Fibroblast of skin of scalp (primary cell): ENCODE data around the gene YWHAG. TPM values are rescaled to one million over a fixed set of nuclear protein-coding genes. Genes with fewer than 3 reads are reported as not detected.
"Not testable (repeated sequence)": the region's sequence is repeated elsewhere in the genome, so short reads cannot be mapped to it uniquely, and the experiment has no call there.

Source experiments
- DNase-seq: peaks from one replicate; pipeline ENCODE4 v3.0.0-alpha.2; 2013
- polyA plus RNA-seq, 2 experiments: library from polyadenylated mRNA; unstranded; fragments of 120-200 nt; gene quantifications; one replicate each; pipeline ENCODE4 v1.2.1, GENCODE V29; 2013; ENCODE audit not compliant: insufficient read length in 2 of 2

Gene YWHAG
- polyA plus RNA-seq (2013, experiment 1 of 2; ENCODE audit: insufficient read length): 191 TPM
- polyA plus RNA-seq (2013, experiment 2 of 2; ENCODE audit: insufficient read length): 196 TPM

DNA sequence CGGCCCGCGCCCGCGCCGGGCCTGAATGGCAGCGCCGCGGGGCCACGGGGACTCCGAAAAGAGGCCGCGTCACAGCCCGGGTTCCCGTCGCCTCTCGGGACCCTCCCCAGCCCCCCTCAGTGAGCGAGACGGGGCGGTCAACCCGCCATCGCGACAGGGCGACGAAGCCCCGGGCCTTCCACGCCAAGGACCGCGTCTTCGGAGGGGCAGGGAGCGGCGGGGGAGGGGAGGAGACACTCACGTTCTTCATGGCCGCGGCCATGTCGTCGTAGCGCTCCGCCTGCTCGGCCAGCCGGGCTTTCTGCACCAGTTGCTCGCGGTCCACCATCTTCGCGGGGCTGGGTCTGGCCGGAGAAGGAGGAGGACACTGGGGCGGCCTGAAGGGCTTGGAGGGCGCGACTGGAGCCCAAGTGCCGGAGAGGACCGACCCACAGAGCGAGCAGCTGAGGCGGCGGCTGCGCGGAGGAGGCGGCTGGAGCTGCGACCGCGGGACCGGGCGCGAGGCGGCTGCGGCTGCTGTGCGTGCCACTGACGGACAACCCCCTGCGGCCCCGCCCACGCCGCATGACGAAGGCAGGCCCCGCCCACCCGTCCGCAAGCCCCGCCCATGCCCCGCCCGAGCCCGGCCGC, at the start of gene YWHAG:
Gene YWHAG, minus strand, starts transcription at position 511 of the 630 bp plus-strand sequence. Its CDS starts 183 bp downstream, at position 328.
- peak; percentile 89 for DNase-seq

DNA sequence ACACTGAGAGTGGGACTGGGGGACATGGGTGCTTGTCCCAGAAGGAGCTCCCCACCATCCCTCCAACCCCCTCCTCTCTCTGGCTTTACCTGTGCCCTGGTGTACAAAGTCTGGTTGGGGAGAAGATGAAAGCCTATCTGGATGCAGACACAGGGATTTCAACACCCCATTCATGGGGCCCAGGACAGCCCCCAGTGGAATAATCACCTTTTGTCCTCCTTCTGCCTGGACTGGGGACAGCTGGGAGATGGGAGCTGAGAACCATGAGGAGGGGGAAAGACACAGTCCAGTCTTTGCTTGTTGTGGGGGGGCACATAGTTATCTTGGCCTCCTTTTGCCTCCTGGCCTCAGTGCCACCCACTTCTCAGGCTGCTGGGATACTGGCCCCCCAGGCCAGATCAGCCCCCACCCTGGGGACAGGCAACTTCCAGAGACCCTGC, 49.4 kb upstream of the YWHAG start:
- no peak for DNase-seq

GRCh38 chr7:76407718-76408117, 48.9 kb upstream of the YWHAG start:
- no peak for DNase-seq

DNA sequence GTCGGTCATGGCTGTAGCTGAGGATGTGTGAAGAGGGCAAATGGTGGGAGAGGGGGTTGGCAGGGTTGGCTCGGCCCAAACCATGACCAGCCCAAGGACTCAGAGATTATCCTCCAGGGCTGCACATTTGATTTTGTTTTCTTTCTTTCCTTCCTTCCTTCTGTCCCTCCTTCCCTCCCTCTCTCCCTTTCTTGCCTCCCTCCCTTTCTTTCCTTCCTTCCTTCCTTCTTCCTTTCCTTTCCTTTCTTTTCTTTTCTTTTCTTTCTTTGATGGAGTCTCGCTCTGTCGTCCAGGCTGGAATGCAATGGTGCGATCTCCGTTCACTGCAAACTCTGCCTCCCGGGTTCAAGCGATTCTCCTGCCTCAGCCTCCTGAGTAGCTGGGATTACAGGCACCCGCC, 46.9 kb upstream of the YWHAG start:
- no peak for DNase-seq

- DNase-seq: no peak
Measured at GRCh38 chr7:76403780-76404494, 45.1 kb upstream of the YWHAG start.

- DNase-seq: not testable (repeated sequence)
Measured at GRCh38 chr7:76403097-76403496, 44.3 kb upstream of the YWHAG start.

DNA sequence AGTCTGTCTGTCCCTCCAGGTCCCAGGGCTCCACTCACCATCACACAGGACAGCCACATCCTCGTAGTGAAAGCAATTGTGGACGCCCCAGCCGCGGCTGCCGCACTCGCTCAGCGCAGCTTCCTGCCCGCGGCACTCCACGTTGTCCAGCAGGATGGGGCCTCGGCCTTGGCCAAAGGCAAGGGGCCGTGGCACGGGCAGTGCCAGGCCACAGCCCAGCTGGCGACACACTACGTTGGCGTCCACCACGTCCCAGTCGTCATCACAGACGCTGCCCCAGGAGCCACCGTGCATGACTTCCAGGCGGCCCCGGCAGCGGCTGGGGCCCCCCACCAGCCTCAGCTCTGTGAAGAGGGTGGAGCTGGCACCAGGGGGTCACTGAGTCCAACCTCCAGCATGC, 41.5 kb upstream of the YWHAG start:
- DNase-seq: no peak

- peak; percentile 65 for DNase-seq
Measured at GRCh38 chr7:76397409-76398183, 38.8 kb upstream of the YWHAG start.

GRCh38 chr7:76396864-76397263, 38.1 kb upstream of the YWHAG start:
- no peak for DNase-seq

- no peak for DNase-seq
Measured at GRCh38 chr7:76395965-76396726, 37.4 kb upstream of the YWHAG start.

GRCh38 chr7:76395605-76395964, 36.8 kb upstream of the YWHAG start:
- DNase-seq: not testable (repeated sequence)

DNA sequence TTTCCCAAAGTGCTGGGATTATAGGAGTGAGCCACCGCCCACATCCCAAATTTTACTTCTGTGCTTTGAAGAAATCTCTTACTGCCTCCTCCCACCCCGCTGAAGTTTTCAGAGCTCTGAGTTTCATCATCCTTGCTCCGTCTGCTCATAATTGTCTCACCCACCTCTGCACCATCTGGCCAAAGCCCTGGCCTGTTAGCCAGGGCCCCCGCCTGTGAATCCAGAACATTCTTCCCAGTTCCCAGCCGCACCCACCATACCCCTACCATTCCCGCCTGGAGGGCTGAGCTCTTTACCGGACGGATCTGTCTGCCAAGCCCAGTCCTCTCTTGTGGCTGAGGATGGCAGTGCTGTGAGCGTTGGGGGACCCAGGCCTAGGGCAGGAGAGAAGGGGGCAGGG, 36.2 kb upstream of the YWHAG start:
- no peak for DNase-seq

DNA sequence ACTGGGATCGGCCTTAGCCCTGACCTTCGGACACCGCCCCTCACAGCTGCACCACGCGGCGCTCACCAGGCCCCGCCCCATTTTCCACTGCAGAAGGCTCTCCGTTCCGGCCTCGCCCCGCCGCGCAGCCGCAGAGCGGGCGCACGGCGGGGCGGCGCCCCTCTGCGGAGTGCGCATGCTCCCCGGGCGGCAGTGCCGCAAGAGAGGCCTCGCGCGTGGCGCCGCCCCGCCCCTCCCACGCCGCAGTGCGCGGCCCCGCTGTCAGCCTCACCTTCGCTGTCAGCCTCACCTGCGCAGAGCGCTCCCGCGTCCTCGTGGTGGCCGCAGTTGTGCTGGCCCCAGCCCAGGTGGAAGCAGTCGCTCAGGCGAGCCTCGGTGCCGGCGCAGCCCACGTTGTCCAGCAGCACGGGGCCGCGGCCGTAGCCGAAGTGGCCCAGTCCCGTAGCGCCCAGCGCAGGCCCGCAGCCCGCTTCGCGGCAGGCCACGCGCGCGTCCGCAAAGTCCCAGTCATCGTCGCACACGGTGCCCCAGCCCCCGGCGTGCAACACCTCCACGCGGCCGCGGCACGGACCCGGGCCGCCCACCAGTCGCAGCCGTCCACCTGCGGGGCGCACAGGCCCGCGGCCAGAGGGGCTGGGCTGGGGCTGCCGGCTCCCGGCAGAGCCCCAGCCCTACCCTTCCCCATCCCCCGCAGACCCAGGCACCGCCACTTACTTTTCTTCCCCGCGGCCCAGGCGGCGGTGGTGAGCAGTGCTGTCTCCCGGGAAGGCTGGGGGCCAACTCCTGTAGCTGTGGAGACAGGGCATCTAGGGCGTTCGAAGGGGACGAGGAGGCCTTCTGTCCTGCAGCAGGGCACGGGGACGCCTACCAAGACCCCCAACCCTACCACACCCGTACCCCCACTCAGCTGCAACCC, 34.6 kb upstream of the YWHAG start:
- peak; percentile 89 for DNase-seq

DNA sequence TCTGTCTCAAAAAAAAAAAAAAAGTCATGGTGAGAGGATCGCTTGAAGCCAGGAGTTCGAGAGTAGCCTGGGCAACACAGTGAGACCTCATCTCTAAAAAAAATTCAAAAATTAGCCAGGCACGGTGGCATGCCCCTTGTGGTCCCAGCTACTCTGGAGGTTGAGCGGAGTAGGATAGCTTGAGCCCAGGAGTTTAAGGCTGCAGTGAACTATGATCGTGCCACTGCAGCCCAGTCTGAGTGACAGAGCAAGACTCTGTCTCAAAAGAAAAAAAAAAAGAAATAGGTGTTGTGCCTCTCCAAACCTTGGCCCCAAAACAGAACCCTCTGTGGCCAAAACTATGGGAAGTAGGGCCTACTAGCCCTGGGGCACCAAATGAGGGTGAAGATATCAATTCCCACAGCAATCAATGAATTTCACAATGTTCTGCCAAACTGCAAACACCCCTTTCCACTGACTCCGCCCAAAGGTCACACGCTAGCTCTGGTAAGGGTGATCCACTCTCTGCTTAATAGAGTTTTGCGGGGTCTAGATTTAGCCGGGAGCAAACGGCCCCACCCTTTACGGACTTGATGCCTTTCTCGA, 33.8 kb upstream of the YWHAG start:
- DNase-seq: no peak

- DNase-seq: no peak
Measured at GRCh38 chr7:76390092-76390491, 31.3 kb upstream of the YWHAG start.

DNA sequence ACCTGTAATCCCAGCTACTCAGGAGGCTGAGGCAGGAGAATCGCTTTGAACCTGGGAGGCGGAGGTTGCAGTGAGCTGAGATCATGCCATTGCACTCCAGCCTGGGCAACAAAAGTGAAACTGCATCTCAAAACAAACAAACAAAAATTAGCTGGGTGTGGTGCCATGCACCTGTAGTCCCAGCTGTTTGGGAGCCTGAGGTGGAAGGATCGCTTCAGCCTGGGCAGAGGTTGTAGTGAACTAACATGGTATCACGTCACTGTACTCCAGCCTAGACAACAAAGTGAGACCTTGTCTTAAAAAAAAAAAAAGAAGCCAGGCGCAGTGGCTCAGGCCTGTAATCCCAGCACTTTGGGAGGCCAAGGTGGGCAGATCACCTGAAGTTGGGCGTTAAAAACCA, 29.0 kb upstream of the YWHAG start:
- DNase-seq: not testable (repeated sequence)

DNA sequence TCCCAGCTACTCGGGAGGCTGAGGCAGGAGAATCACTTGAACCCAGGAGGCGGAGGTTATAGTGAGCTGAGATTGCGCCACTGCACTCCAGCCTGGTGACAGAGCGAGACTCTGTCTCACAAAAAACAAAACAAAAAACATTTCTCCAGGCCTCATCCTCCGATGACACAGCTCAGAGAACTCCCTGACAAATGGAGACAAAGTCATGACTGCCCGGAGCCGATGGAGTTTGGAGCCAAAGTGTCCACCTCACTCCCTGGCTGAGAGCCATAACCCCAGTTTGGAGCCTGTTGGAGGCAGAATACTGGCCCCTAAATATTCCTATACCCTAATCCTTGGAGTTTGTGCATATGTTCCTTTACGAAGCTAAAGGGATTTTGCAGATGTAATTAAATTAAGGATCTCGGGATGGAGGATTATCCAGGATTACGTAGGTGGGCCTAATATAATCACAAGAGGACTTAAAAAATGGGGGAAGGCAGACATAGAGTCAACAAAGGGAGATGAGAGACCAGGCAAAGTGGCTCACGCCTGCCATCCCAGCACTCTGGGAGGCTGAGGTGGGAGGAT, 28.0 kb upstream of the YWHAG start:
- peak; percentile 26 for DNase-seq

DNA sequence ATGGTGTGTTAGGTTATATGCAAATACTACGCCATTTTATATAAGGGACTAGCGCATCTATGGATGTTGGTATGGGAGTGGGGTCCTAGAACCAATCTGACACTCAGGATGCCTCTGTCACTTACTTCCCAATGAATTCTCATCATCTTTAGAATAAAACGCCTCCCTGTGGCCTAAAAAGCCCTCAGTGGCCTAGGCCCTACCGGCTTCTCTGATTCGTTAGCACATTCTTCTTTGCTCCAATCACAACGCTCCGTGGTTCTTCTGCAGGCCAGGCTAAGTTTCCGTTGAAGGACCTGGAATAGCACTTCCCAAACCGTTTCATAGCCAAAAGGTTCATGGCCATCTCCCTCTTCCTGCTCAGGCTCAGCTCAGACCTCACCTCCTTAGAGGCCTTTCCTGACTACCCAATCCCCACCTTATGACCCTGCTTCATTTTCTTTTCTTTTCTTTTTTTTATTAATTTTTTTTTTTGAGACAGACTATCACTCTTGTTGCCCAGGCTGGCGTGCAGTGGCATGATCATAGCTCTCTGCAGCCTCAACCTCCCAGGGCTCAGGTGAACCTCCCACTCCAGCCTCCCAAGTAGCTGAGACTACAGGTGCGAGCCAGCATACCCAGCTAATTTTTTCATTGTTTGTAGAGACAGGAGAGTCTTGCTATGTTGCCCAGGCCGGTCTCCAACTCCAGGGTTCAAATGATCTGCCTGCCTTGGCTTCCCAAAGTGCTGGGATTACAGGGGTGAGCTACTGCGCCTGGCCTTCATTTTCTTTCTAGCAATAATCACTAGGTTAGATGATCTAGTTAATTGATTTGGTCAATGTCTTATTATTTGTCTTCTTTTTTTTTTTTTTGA, 24.5 kb upstream of the YWHAG start:
- DNase-seq: peak; percentile 44

- no peak for DNase-seq
Measured at GRCh38 chr7:76381814-76382213, 23.0 kb upstream of the YWHAG start.

- DNase-seq: peak; percentile 58
Measured at GRCh38 chr7:76380623-76380966, 21.8 kb upstream of the YWHAG start.
